K562 (cell line): ENCODE measurements around the gene CRYZL1. TPM values are rescaled to one million over a fixed set of nuclear protein-coding genes. Genes with fewer than 3 reads are reported as not detected.

Experiments
- MTA2 ChIP-seq: fragments of 450-650 bp; IDR thresholded peaks from 2 replicates; pipeline ENCODE4 v1.6.1; 2016; ENCODE audit warnings: low read depth
- NONO ChIP-seq, 2 experiments: fragments of 200-400 bp in 1 of 2; fragments of 450-650 bp in 1 of 2; formaldehyde crosslinking in 1 of 2; IDR thresholded peaks; 2 replicates each; pipeline ENCODE4 v1.6.1; 2017; ENCODE audit warnings: low read depth in 2 of 2, mild to moderate bottlenecking in 2 of 2, moderate library complexity in 2 of 2, low read length in 1 of 2
- ZKSCAN3 ChIP-seq: fragments of 250-450 bp; sonication (Bioruptor Pico); IDR thresholded peaks from 2 replicates; pipeline ENCODE4 v1.4.0; 2020
- ZNF224 ChIP-seq: sonication (generic); formaldehyde crosslinking; IDR thresholded peaks from 2 replicates; pipeline ENCODE4 v1.8.0; 2022; ENCODE audit warnings: mild to moderate bottlenecking, missing genetic modification reagents
- ZNF263 ChIP-seq: sonication (generic); formaldehyde crosslinking; IDR thresholded peaks from 2 replicates; pipeline ENCODE4 v1.8.0; 2022; ENCODE audit warnings: mild to moderate bottlenecking, missing genetic modification reagents, borderline replicate concordance
- ZNF282 ChIP-seq: sonication (generic); formaldehyde crosslinking; IDR thresholded peaks from 2 replicates; pipeline ENCODE4 v1.8.1; 2023; ENCODE audit warnings: missing genetic modification reagents
- ZNF384 ChIP-seq: IDR thresholded peaks from 2 replicates; pipeline ENCODE4 v1.6.1; 2012; ENCODE audit warnings: low read depth, low read length, improper control_type of control experiment
- polyA plus RNA-seq, 8 experiments: library from polyadenylated mRNA; depleted of rRNA in 4 of 8; stranded (reverse) in 5 of 8; unstranded in 3 of 8; fragments of >200 nt; fragmentation: Nextera tagmentation in 2 of 8; fragmentation: Illumina TruSeq in 1 of 8; extraction: Ambion mirVana in 2 of 8; extraction: Trizol in 1 of 8; gene quantifications; 2 replicates each; pipeline versions ENCODE4 v1.2.1 to v1.2.3, GENCODE V29; 2011 to 2014; ENCODE audit warnings: inconsistent platforms in 1 of 8, missing spikeins in 1 of 8
- total RNA-seq, 7 experiments: library from RNA; depleted of rRNA in 6 of 7; stranded (reverse); fragments of >200 nt in 6 of 7; fragmentation: Illumina TruSeq in 2 of 7; extraction: Trizol in 2 of 7; gene quantifications; 2 replicates each; pipeline versions ENCODE4 v1.2.1 to v1.2.3, GENCODE V29; 2011 to 2021; ENCODE audit warnings: low replicate concordance in 1 of 7
- TF ChIP-seq, protein P1 (sequence below): fragments of 200-600 bp; sonication (generic); IDR thresholded peaks from one replicate; pipeline ENCODE4 v1.6.1; 2012; ENCODE audit warnings: mild to moderate bottlenecking, low read depth, low read length, inconsistent platforms
- TF ChIP-seq, protein P2 (sequence below): fragments of 450-650 bp; IDR thresholded peaks from 2 replicates; pipeline ENCODE4 v1.6.1; 2016; ENCODE audit warnings: mild to moderate bottlenecking

CRYZL1 gene
- total and polyA plus RNA-seq, 9 of the 15 experiments (the other 6 are each of a cell fraction or from before 2014, with no cell fraction given), result 19.9 to 98.2 (median 39.2) TPM

DNA sequence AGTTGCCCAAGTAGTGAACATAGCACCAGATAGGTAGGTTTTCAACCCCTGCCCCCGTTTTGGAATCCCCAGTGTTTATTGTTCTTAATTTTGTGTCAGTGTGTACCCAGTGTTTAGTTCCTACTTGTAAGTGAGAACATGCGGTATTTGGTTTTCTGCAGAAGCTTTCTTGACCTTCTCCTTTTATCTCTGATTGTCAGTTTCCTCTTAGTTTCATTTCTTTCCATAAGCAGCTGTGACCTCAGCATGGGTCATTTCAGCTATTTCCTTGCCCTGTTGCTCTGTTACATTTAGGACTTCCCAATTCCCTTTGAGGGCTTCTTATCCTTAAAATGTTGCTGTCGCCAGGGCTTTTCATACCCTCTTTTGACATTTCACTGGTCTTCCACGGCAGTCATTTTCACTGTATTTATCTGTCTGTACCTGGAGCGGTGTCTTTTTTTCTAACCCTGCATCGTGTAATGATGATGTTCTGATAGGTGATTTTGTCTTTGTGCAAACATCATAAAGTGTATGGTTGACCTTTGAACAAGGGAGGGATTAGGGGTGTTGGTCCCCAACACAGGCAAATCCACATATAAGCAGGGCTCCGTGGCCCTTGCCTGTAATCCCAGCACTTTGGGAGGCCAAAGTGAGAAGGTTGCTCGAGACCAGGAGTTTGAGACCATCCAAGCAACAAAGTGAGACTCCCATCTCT, 15.7 kb upstream of the CRYZL1 start (continued):
- TF ChIP-seq, protein P1, sequence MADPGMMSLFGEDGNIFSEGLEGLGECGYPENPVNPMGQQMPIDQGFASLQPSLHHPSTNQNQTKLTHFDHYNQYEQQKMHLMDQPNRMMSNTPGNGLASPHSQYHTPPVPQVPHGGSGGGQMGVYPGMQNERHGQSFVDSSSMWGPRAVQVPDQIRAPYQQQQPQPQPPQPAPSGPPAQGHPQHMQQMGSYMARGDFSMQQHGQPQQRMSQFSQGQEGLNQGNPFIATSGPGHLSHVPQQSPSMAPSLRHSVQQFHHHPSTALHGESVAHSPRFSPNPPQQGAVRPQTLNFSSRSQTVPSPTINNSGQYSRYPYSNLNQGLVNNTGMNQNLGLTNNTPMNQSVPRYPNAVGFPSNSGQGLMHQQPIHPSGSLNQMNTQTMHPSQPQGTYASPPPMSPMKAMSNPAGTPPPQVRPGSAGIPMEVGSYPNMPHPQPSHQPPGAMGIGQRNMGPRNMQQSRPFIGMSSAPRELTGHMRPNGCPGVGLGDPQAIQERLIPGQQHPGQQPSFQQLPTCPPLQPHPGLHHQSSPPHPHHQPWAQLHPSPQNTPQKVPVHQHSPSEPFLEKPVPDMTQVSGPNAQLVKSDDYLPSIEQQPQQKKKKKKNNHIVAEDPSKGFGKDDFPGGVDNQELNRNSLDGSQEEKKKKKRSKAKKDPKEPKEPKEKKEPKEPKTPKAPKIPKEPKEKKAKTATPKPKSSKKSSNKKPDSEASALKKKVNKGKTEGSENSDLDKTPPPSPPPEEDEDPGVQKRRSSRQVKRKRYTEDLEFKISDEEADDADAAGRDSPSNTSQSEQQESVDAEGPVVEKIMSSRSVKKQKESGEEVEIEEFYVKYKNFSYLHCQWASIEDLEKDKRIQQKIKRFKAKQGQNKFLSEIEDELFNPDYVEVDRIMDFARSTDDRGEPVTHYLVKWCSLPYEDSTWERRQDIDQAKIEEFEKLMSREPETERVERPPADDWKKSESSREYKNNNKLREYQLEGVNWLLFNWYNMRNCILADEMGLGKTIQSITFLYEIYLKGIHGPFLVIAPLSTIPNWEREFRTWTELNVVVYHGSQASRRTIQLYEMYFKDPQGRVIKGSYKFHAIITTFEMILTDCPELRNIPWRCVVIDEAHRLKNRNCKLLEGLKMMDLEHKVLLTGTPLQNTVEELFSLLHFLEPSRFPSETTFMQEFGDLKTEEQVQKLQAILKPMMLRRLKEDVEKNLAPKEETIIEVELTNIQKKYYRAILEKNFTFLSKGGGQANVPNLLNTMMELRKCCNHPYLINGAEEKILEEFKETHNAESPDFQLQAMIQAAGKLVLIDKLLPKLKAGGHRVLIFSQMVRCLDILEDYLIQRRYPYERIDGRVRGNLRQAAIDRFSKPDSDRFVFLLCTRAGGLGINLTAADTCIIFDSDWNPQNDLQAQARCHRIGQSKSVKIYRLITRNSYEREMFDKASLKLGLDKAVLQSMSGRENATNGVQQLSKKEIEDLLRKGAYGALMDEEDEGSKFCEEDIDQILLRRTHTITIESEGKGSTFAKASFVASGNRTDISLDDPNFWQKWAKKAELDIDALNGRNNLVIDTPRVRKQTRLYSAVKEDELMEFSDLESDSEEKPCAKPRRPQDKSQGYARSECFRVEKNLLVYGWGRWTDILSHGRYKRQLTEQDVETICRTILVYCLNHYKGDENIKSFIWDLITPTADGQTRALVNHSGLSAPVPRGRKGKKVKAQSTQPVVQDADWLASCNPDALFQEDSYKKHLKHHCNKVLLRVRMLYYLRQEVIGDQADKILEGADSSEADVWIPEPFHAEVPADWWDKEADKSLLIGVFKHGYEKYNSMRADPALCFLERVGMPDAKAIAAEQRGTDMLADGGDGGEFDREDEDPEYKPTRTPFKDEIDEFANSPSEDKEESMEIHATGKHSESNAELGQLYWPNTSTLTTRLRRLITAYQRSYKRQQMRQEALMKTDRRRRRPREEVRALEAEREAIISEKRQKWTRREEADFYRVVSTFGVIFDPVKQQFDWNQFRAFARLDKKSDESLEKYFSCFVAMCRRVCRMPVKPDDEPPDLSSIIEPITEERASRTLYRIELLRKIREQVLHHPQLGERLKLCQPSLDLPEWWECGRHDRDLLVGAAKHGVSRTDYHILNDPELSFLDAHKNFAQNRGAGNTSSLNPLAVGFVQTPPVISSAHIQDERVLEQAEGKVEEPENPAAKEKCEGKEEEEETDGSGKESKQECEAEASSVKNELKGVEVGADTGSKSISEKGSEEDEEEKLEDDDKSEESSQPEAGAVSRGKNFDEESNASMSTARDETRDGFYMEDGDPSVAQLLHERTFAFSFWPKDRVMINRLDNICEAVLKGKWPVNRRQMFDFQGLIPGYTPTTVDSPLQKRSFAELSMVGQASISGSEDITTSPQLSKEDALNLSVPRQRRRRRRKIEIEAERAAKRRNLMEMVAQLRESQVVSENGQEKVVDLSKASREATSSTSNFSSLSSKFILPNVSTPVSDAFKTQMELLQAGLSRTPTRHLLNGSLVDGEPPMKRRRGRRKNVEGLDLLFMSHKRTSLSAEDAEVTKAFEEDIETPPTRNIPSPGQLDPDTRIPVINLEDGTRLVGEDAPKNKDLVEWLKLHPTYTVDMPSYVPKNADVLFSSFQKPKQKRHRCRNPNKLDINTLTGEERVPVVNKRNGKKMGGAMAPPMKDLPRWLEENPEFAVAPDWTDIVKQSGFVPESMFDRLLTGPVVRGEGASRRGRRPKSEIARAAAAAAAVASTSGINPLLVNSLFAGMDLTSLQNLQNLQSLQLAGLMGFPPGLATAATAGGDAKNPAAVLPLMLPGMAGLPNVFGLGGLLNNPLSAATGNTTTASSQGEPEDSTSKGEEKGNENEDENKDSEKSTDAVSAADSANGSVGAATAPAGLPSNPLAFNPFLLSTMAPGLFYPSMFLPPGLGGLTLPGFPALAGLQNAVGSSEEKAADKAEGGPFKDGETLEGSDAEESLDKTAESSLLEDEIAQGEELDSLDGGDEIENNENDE, result no peak
- TF ChIP-seq MTA2 (no peak), ZNF282 (no peak), NONO (IDR thresholded peaks at IDR 0.05; ENCODE audit: low read depth in 2 of 2, low read length in 1 of 2) (no peak), ZNF263 (CRISPR knock-in tag) (no peak), ZKSCAN3 (CRISPR knock-in tag) (no peak), ZNF384 (no peak), ZNF224 (CRISPR knock-in tag) (no peak)
- TF ChIP-seq, protein P2, sequence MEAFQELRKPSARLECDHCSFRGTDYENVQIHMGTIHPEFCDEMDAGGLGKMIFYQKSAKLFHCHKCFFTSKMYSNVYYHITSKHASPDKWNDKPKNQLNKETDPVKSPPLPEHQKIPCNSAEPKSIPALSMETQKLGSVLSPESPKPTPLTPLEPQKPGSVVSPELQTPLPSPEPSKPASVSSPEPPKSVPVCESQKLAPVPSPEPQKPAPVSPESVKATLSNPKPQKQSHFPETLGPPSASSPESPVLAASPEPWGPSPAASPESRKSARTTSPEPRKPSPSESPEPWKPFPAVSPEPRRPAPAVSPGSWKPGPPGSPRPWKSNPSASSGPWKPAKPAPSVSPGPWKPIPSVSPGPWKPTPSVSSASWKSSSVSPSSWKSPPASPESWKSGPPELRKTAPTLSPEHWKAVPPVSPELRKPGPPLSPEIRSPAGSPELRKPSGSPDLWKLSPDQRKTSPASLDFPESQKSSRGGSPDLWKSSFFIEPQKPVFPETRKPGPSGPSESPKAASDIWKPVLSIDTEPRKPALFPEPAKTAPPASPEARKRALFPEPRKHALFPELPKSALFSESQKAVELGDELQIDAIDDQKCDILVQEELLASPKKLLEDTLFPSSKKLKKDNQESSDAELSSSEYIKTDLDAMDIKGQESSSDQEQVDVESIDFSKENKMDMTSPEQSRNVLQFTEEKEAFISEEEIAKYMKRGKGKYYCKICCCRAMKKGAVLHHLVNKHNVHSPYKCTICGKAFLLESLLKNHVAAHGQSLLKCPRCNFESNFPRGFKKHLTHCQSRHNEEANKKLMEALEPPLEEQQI, result no peak
